Peyer's patch (tissue), 4 donors: ENCODE results near the gene DOCK1. TPM values are rescaled to one million over a fixed set of nuclear protein-coding genes. Genes with fewer than 3 reads are reported as not detected.

Experiments used
- DNase-seq, 3 donors: peaks; one replicate each; pipeline ENCODE4 v3.0.0-alpha.2; 2017 to 2019
- H3K27ac ChIP-seq, 4 donors: fragments of 200-600 bp; sonication (generic); one replicate each; pipeline ENCODE4 v1.5.1; 2016 to 2019
- H3K27me3 ChIP-seq, 2 donors: fragments of 200-600 bp; sonication (generic); one replicate each; pipeline ENCODE4 v1.5.1; 2019
- H3K36me3 ChIP-seq, 3 donors: fragments of 200-600 bp; sonication (generic); one replicate each; pipeline ENCODE4 v1.5.1; 2016 to 2019
- H3K4me1 ChIP-seq, 4 donors: fragments of 200-600 bp; sonication (generic); one replicate each; pipeline ENCODE4 v1.5.1; 2016 to 2019
- H3K4me3 ChIP-seq, 4 donors: fragments of 200-600 bp; sonication (generic); 1 replicate in 3 of 4; 2 replicates in 1 of 4; pipeline ENCODE4 v1.5.1; 2016 to 2019; ENCODE audit warnings: mild to moderate bottlenecking in 1 of 4
- H3K9me3 ChIP-seq, 4 donors: fragments of 200-600 bp; sonication (generic); one replicate each; pipeline ENCODE4 v1.5.1; 2016 to 2019; ENCODE audit warnings: mild to moderate bottlenecking in 1 of 4
- CTCF ChIP-seq, 6 experiments: fragments of 450-650 bp in 4 of 6; fragments of 200-600 bp in 2 of 6; sonication (generic) in 1 of 6; IDR thresholded peaks; one replicate each; pipeline ENCODE4 v1.5.1; 2017 to 2019; ENCODE audit warnings: antibody characterized with exemption in 6 of 6, mild to moderate bottlenecking in 3 of 6, moderate library complexity in 1 of 6
- POLR2A ChIP-seq, 2 donors: fragments of 450-650 bp; IDR thresholded peaks; one replicate each; pipeline ENCODE4 v1.5.1; 2017; ENCODE audit warnings: antibody characterized with exemption in 2 of 2, mild to moderate bottlenecking in 2 of 2, moderate library complexity in 2 of 2
- total RNA-seq, 4 donors: library from RNA; depleted of rRNA; stranded (reverse); fragments of >200 nt; gene quantifications; one replicate each; pipeline ENCODE4 v1.1.0, GENCODE V29; 2016

DOCK1 gene
- total RNA-seq, 4 donors from 2014 or later: 42.0 to 117 (median 92.2) TPM

- H3K27me3 ChIP-seq: no peaks in the 10 kb centered on the region
- TF ChIP-seq POLR2A (IDR thresholded peaks at IDR 0.05) (no peak), CTCF (IDR thresholded peaks at IDR 0.05) (no peak)
- no peak for DNase-seq
- no peaks in the 10 kb centered on the region for H3K9me3 ChIP-seq
- H3K4me3 ChIP-seq: no peak overlapping the region
- no peak overlapping the region for H3K27ac ChIP-seq
- no peaks in the 10 kb centered on the region for H3K4me1 ChIP-seq
- peaks cover 0 to 1% (median 0%) of the 10 kb centered on the region in 3 donors for H3K36me3 ChIP-seq
These were observed 433.3 kb downstream of the DOCK1 start for GRCh38 chr10:127338399-127339110.

- TF ChIP-seq CTCF (IDR thresholded peaks at IDR 0.05) (no peak), POLR2A (IDR thresholded peaks at IDR 0.05) (no peak)
- no peak overlapping the region for H3K27ac ChIP-seq
- H3K4me3 ChIP-seq: no peak overlapping the region
- peaks cover 0 to 34% (median 0%) of the 10 kb centered on the region in 3 donors for H3K36me3 ChIP-seq
- no peaks in the 10 kb centered on the region for H3K4me1 ChIP-seq
- H3K27me3 ChIP-seq: no peaks in the 10 kb centered on the region
- no peaks in the 10 kb centered on the region for H3K9me3 ChIP-seq
- no peak for DNase-seq
These were observed 438.6 kb downstream of the DOCK1 start for GRCh38 chr10:127343821-127344220.

GRCh38 chr10:127344346-127344745 is 439.1 kb downstream of the DOCK1 start:
- no peaks in the 10 kb centered on the region for H3K9me3 ChIP-seq
- no peak overlapping the region for H3K27ac ChIP-seq
- no peak overlapping the region for H3K4me3 ChIP-seq
- H3K4me1 ChIP-seq: no peaks in the 10 kb centered on the region
- H3K36me3 ChIP-seq: peaks cover 0 to 34% (median 0%) of the 10 kb centered on the region in 3 donors
- TF ChIP-seq POLR2A (IDR thresholded peaks at IDR 0.05): no peak
- no peak for TF ChIP-seq CTCF (IDR thresholded peaks at IDR 0.05)
- DNase-seq: no peak
- no peaks in the 10 kb centered on the region for H3K27me3 ChIP-seq

- no peaks in the 10 kb centered on the region for H3K4me1 ChIP-seq
- H3K4me3 ChIP-seq: no peak overlapping the region
- no peak overlapping the region for H3K27ac ChIP-seq
- TF ChIP-seq POLR2A (IDR thresholded peaks at IDR 0.05) (no peak), CTCF (IDR thresholded peaks at IDR 0.05) (no peak)
- DNase-seq: no peak
- no peaks in the 10 kb centered on the region for H3K27me3 ChIP-seq
- peaks cover 0 to 34% (median 0%) of the 10 kb centered on the region in 3 donors for H3K36me3 ChIP-seq
- H3K9me3 ChIP-seq: no peaks in the 10 kb centered on the region
These were observed 440.2 kb downstream of the DOCK1 start for GRCh38 chr10:127345231-127345965.

- Histone ChIP-seq H3K27me3 (no peaks in the 10 kb centered on the region), H3K27ac (no peak overlapping the region), H3K9me3 (no peaks in the 10 kb centered on the region), H3K4me1 (no peaks in the 10 kb centered on the region), H3K4me3 (no peak overlapping the region), H3K36me3 (peaks cover 0 to 34% (median 0%) of the 10 kb centered on the region in 3 donors)
- no peak for TF ChIP-seq CTCF (IDR thresholded peaks at IDR 0.05)
- TF ChIP-seq POLR2A (IDR thresholded peaks at IDR 0.05): no peak
- no peak for DNase-seq
These were observed 441.4 kb downstream of the DOCK1 start for GRCh38 chr10:127346604-127347003.
